Motor neuron (in vitro differentiated cells): ENCODE data around the gene AXL. TPM values are rescaled to one million over a fixed set of nuclear protein-coding genes. Genes with fewer than 3 reads are reported as not detected.
A peak's percentile ranks its signal among the peaks of the same experiment; 100 is the strongest.

Experiments
- ATAC-seq, 8 experiments: fragments of 200-7000 bp; cut with Tn5 transposase; replicated peaks in 6 of 8; 2 replicates each; pipeline ENCODE4 v1.8.0; 2021; ENCODE audit warnings: mild to moderate bottlenecking in 8 of 8, moderate library complexity in 8 of 8
- H3K27ac ChIP-seq, 2 donors: fragments of 250-450 bp; sonication (Bioruptor Pico); 2 replicates each; pipeline ENCODE4 v1.9.0; 2021; ENCODE audit warnings: antibody characterized with exemption in 2 of 2, mild to moderate bottlenecking in 2 of 2, moderate library complexity in 1 of 2
- H3K4me1 ChIP-seq, 2 donors: fragments of 250-450 bp; sonication (Bioruptor Pico); replicated peaks in 1 of 2; 2 replicates each; pipeline ENCODE4 v1.6.1; 2021; ENCODE audit warnings: antibody characterized with exemption in 2 of 2, mild to moderate bottlenecking in 2 of 2, moderate library complexity in 1 of 2
- H3K4me3 ChIP-seq, 5 donors: fragments of 250-450 bp; sonication (Bioruptor Pico); 2 replicates each; pipeline ENCODE4 v1.9.0; 2021; ENCODE audit warnings: antibody characterized with exemption in 5 of 5, mild to moderate bottlenecking in 5 of 5, moderate library complexity in 4 of 5
- WGBS, 10 experiments: fragments of 450-650 bp; shearing (Covaris generic); methylation state at CpG; one replicate each; pipeline ENCODE4 v1.0.0; 2022; 5-methylcytosine and 5-hydroxymethylcytosine counted together
- in situ Hi-C, 9 experiments: fragments of 400-800 bp; cut with MboI; loops; one replicate each; pipeline ENCODE4 v1.15.0; 2021; ENCODE audit warnings: low sequenced_read_pairs in 9 of 9, low pct_unique_long_range_greater_than_20kb in 2 of 9; ENCODE audit not compliant: unreplicated experiment in 9 of 9
- total RNA-seq, 8 experiments: library from RNA; unstranded; fragments of 300-600 nt; gene quantifications; 2 replicates each; pipeline versions ENCODE4 v1.2.3 to v1.2.4, GENCODE V29; 2022

AXL gene
- total RNA-seq, 8 experiments from 2014 or later = 0.55 to 20.8 (median 4.9) TPM

- Histone ChIP-seq H3K4me1 (peaks cover 16 to 22% of the 10 kb centered on the region in 2 donors), H3K4me3 (peak within 1 kb of the TSS; percentile 58 to 95 (median 85)), H3K27ac (peak within 1 kb of the TSS; percentile 95)
- in situ Hi-C loops = no loop called here
- 0 to 4% (median 1%) methylated on average over 5 to 35 of the region's 47 CpGs for WGBS, 10 experiments
- peak; percentile 66 to 91 (median 85) for ATAC-seq
Measured at GRCh38 chr19:41310033-41310831, 91.2 kb downstream of the AXL start, which contains the start of gene CCDC97. TSS of gene CCDC97 (plus strand) at chr19:41310172. CDS start at chr19:41310311, 139 bp downstream.

- in situ Hi-C loops = no loop called here
- peak overlapping the region in 1 of 2 donors; percentile 95 for H3K27ac ChIP-seq
- WGBS, 10 experiments = 0 to 64% (median 20%) methylated on average over 1 to 5 of the region's 5 CpGs; no CpG with 5 or more reads in 3 of the 10 experiments
- H3K4me1 ChIP-seq = peaks cover 16 to 22% of the 10 kb centered on the region in 2 donors
- H3K4me3 ChIP-seq = peak overlapping the region; percentile 58 to 95 (median 85)
- no peak for ATAC-seq
Measured at GRCh38 chr19:41311072-41311471, 92.0 kb downstream of the AXL start.

Other genes starting within 250 kb of the AXL start
- under 1 TPM in 4 of 8 experiments, not detected in 4; 0.17 to 0.63 (median 0.22) TPM for gene CYP2B6, start 227.9 kb upstream of the AXL start, total RNA-seq
- gene CYP2A13, start 130.8 kb upstream of the AXL start, total RNA-seq = not detected
- 1 to 10 TPM in 4 of 8 experiments, under 1 TPM in 1, not detected in 3; 0.18 to 4.2 (median 1.4) TPM for gene CYP2F1, start 104.8 kb upstream of the AXL start, total RNA-seq
- 1 to 10 TPM in 2 of 8 experiments, under 1 TPM in 5, not detected in 1; 0.13 to 2.2 (median 1.00) TPM for gene CYP2S1, start 26.0 kb upstream of the AXL start, total RNA-seq
- 100 to 1,000 TPM in 6 of 8 experiments, 10 to 100 TPM in 2; 79.3 to 196 (median 113) TPM for gene HNRNPUL1, start 45.1 kb downstream of the AXL start, total RNA-seq
- 10 to 100 TPM in 3 of 8 experiments, 1 to 10 TPM in 5; 6.6 to 25.0 (median 9.7) TPM for gene CCDC97, start 90.9 kb downstream of the AXL start, total RNA-seq
- 10 to 100 TPM in 3 of 8 experiments, 1 to 10 TPM in 4, under 1 TPM in 1; 0.71 to 42.7 (median 4.8) TPM for gene TGFB1, start 134.7 kb downstream of the AXL start, total RNA-seq
- gene B9D2, start 144.9 kb downstream of the AXL start, total RNA-seq = 10 to 100 TPM in 2 of 8 experiments, 1 to 10 TPM in 6; 4.6 to 15.3 (median 6.3) TPM
- 10 to 100 TPM in 2 of 8 experiments, 1 to 10 TPM in 6; 4.8 to 17.6 (median 6.4) TPM for gene TMEM91, start 157.3 kb downstream of the AXL start, total RNA-seq
- gene EXOSC5, start 178.1 kb downstream of the AXL start, total RNA-seq = 10 to 100 TPM; 14.9 to 61.8 (median 35.6) TPM
- gene BCKDHA, start 178.6 kb downstream of the AXL start, total RNA-seq = 10 to 100 TPM; 17.8 to 46.4 (median 35.4) TPM
- 1 to 10 TPM in 4 of 8 experiments, under 1 TPM in 4; 0.50 to 3.1 (median 1.4) TPM for gene B3GNT8, start 208.2 kb downstream of the AXL start, total RNA-seq
- 10 to 100 TPM; 26.5 to 47.4 (median 33.7) TPM for gene DMAC2, start 220.7 kb downstream of the AXL start, total RNA-seq
- under 1 TPM in 3 of 8 experiments, not detected in 5; 0.21 to 0.62 (median 0.37) TPM for gene ERICH4, start 223.9 kb downstream of the AXL start, total RNA-seq